IMR-90 (cell line): Measurements from ENCODE around the gene RASGRP4. TPM values are rescaled to one million over a fixed set of nuclear protein-coding genes. Genes with fewer than 3 reads are reported as not detected.

Source experiments
- ATAC-seq: fragments of 200-7000 bp; cut with Tn5 transposase; 2 replicates; pipeline ENCODE4 v1.9.1; 2020; ENCODE audit warnings: low read depth, mild to moderate bottlenecking, moderate library complexity
- BruUV-seq: library from RNA; stranded (reverse); fragments of 400-500 nt; replicated peaks from 2 replicates; lab custom pipeline; 2021; lab: Mats Ljungman, UMichigan
- CTCF ChIA-PET: fragments of 300-600 bp; formaldehyde crosslinking; extraction: SDS; loops from one replicate; lab custom pipeline; 2021; ENCODE audit warnings: antibody characterized with exemption; lab: Yijun Ruan, JAX
- POLR2A ChIA-PET: fragments of 300-600 bp; sonication (Branson Sonifier 250); formaldehyde crosslinking; loops from one replicate; lab custom pipeline; 2022; ENCODE audit warnings: antibody characterized with exemption; ENCODE audit not compliant: unreplicated experiment; lab: Charles Lee
- DNase-seq: peaks from one replicate; pipeline ENCODE4 v3.0.0; 2013
- H2AFZ ChIP-seq: replicated peaks from 2 replicates; pipeline ENCODE3; 2013; ENCODE audit warnings: low read length, mild to moderate bottlenecking; ENCODE audit not compliant: poor library complexity
- H2AK5ac ChIP-seq: 2 replicates; pipeline ENCODE4 v1.6.1; 2013; ENCODE audit warnings: low read depth, low read length, inconsistent platforms
- H2AK9ac ChIP-seq: replicated peaks from 2 replicates; pipeline ENCODE3; 2013; ENCODE audit warnings: mild to moderate bottlenecking, low read depth, low read length, moderate library complexity; ENCODE audit not compliant: poor library complexity
- H2BK120ac ChIP-seq: 2 replicates; pipeline ENCODE4 v1.6.1; 2013; ENCODE audit warnings: low read depth, low read length, inconsistent platforms
- H2BK15ac ChIP-seq: 3 replicates; pipeline ENCODE4 v1.6.1; 2013; ENCODE audit warnings: low read depth, low read length, inconsistent platforms
- H2BK20ac ChIP-seq: 2 replicates; pipeline ENCODE4 v1.6.1; 2013; ENCODE audit warnings: low read depth, mild to moderate bottlenecking, inconsistent platforms, low read length, moderate library complexity
- H2BK5ac ChIP-seq: 2 replicates; pipeline ENCODE4 v1.6.1; 2013; ENCODE audit warnings: mild to moderate bottlenecking, low read depth, low read length, inconsistent platforms; ENCODE audit not compliant: poor library complexity, severe bottlenecking
- H3K14ac ChIP-seq: replicated peaks from 2 replicates; pipeline ENCODE4 v1.6.1; 2013; ENCODE audit warnings: low read depth, low read length, inconsistent platforms
- H3K18ac ChIP-seq: 2 replicates; pipeline ENCODE4 v1.6.1; 2013; ENCODE audit warnings: low read depth, low read length, control low read depth
- H3K23ac ChIP-seq: 2 replicates; pipeline ENCODE4 v1.6.1; 2013; ENCODE audit warnings: low read depth, low read length, inconsistent platforms
- H3K27ac ChIP-seq: 2 replicates; pipeline ENCODE4 v1.5.1; 2013; ENCODE audit warnings: mild to moderate bottlenecking, control low read depth, low read length; ENCODE audit not compliant: insufficient read depth
- H3K27me3 ChIP-seq: 2 replicates; pipeline ENCODE4 v1.6.1; 2013; ENCODE audit warnings: low read length; ENCODE audit not compliant: control insufficient read depth, insufficient read depth
- H3K36me3 ChIP-seq: 2 replicates; pipeline ENCODE4 v1.6.1; 2013; ENCODE audit warnings: low read length, mixed read lengths; ENCODE audit not compliant: control insufficient read depth, insufficient read depth
- H3K4ac ChIP-seq: 2 replicates; pipeline ENCODE4 v1.6.1; 2013; ENCODE audit warnings: low read depth, low read length, inconsistent platforms
- H3K4me1 ChIP-seq: 2 replicates; pipeline ENCODE4 v1.6.1; 2013; ENCODE audit warnings: low read length, mixed read lengths; ENCODE audit not compliant: control insufficient read depth, insufficient read depth
- H3K4me2 ChIP-seq: 2 replicates; pipeline ENCODE4 v1.6.1; 2013; ENCODE audit warnings: low read depth, mild to moderate bottlenecking, control low read depth, low read length, moderate library complexity
- H3K4me3 ChIP-seq: 2 replicates; pipeline ENCODE4 v1.5.1; 2013; ENCODE audit warnings: low read depth, mild to moderate bottlenecking, control low read depth, low read length, moderate library complexity; ENCODE audit not compliant: insufficient read depth
- H3K56ac ChIP-seq: 2 replicates; pipeline ENCODE4 v1.6.1; 2013; ENCODE audit warnings: low read length, inconsistent platforms; ENCODE audit not compliant: insufficient read depth; ENCODE audit errors: extremely low read depth
- H3K79me1 ChIP-seq, 2 experiments: 2 replicates each; pipeline ENCODE4 v1.6.1; 2013; ENCODE audit warnings: low read length in 2 of 2, inconsistent platforms in 1 of 2, low read depth in 1 of 2
- H3K9ac ChIP-seq: 2 replicates; pipeline ENCODE4 v1.6.1; 2013; ENCODE audit warnings: low read depth, low read length, control low read depth
- H3K9me1 ChIP-seq: 2 replicates; pipeline ENCODE4 v1.6.1; 2013; ENCODE audit warnings: low read length, inconsistent platforms; ENCODE audit not compliant: insufficient read depth
- H3K9me3 ChIP-seq: 2 replicates; pipeline ENCODE4 v1.6.1; 2013; ENCODE audit warnings: low read length; ENCODE audit not compliant: control insufficient read depth, insufficient read depth
- H4K20me1 ChIP-seq: 2 replicates; pipeline ENCODE4 v1.6.1; 2013; ENCODE audit warnings: low read length, inconsistent platforms; ENCODE audit not compliant: insufficient read depth
- H4K5ac ChIP-seq: 2 replicates; pipeline ENCODE4 v1.6.1; 2013; ENCODE audit warnings: mild to moderate bottlenecking, low read depth, low read length, control low read depth
- H4K8ac ChIP-seq, 2 experiments: 2 replicates each; pipeline ENCODE4 v1.6.1; 2013; ENCODE audit warnings: low read depth in 2 of 2, low read length in 2 of 2, control low read depth in 1 of 2, inconsistent platforms in 1 of 2
- H4K91ac ChIP-seq: 2 replicates; pipeline ENCODE4 v1.6.1; 2013; ENCODE audit warnings: low read depth, low read length, inconsistent platforms; ENCODE audit not compliant: insufficient read depth
- MXI1 ChIP-seq: IDR thresholded peaks from 2 replicates; pipeline ENCODE4 v1.6.1; 2012; ENCODE audit warnings: low read depth, mild to moderate bottlenecking, low read length, moderate library complexity, borderline replicate concordance
- WGBS, 2 experiments: methylation state at CpG; one replicate each; pipeline versions ENCODE4 v1.1.5 to v1.1.7; 2013; ENCODE audit warnings: missing lambda C conversion rate in 2 of 2; ENCODE audit not compliant: insufficient read length in 1 of 2; ENCODE audit errors: extremely low coverage in 2 of 2; 5-methylcytosine and 5-hydroxymethylcytosine counted together
- dilution Hi-C: fragments of 300-500 bp; cut with HindIII; formaldehyde crosslinking; loops from one replicate; pipeline ENCODE4 v1.14.3; 2018; ENCODE audit warnings: low sequenced_read_pairs; ENCODE audit not compliant: unreplicated experiment
- in situ Hi-C: fragments of 300-500 bp; cut with MboI; formaldehyde crosslinking; loops from 3 replicates; pipeline ENCODE4 v1.14.3; 2019; ENCODE audit warnings: low sequenced_read_pairs, inconsistent platforms, mixed read lengths
- intact Hi-C: fragments of 100-400 bp; cut with micrococcal nuclease; formaldehyde crosslinking; loops from 2 replicates; pipeline ENCODE4 v1.10.0; 2022
- polyA plus RNA-seq, 3 experiments: library from polyadenylated mRNA; depleted of rRNA; stranded (reverse); fragments of >200 nt; gene quantifications; 2 replicates each; pipeline ENCODE4 v1.2.3, GENCODE V29; 2012; ENCODE audit warnings: low replicate concordance in 1 of 3
- total RNA-seq: library from RNA; depleted of rRNA; stranded (reverse); fragments of >200 nt; gene quantifications from 2 replicates; pipeline ENCODE4 v1.2.3, GENCODE V29; 2012
- TF ChIP-seq, protein P1 (sequence below): fragments of 150-350 bp; IDR thresholded peaks from 2 replicates; pipeline ENCODE4 v1.6.1; 2017; ENCODE audit warnings: mild to moderate bottlenecking, antibody characterized with exemption, low read length, low read depth
- TF ChIP-seq, protein P2 (sequence below): conservative IDR thresholded peaks from 2 replicates; pipeline ENCODE4 v1.5.1; 2012; ENCODE audit warnings: mild to moderate bottlenecking, low read depth, low read length, improper control_type of control experiment

RASGRP4 gene
- total and polyA plus RNA-seq, 2 of the 4 experiments (the other 2 are of a cell fraction): not detected

DNA sequence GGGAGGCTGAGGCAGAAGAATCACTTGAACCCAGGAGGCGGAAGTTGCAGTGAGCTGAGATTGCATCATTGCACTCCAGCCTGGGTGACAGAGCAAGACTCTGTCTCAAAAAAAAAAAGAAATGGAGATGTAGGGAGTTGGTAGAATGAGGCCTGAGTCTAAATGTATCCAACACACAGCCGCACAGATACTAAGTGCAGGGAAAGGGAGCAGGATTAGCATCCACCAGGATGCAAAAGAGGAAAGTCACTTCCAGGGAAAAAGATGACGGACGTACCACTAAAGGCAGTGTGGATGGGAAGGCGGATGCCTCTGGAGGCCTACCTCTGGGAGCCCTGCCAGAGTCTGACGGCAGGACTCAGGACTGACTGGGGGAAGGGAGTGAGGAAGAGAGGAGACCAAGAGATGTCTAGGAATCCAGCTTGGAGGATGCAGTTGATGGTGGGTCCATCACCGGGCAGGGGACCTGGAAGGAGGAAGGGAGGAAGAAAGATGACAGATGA lies 16.3 kb downstream of the RASGRP4 start:
- Histone ChIP-seq H4K5ac (no peak overlapping the region), H3K79me1 (no peaks in the 10 kb centered on the region), H3K4me2 (no peak overlapping the region), H3K56ac (no peak overlapping the region), H2BK120ac (no peak overlapping the region), H3K27me3 (no peaks in the 10 kb centered on the region), H3K9me1 (no peaks in the 10 kb centered on the region), H2BK5ac (no peak overlapping the region), H2BK20ac (no peak overlapping the region), H2AK9ac (no peak overlapping the region), H3K9me3 (no peaks in the 10 kb centered on the region), H3K27ac (no peak overlapping the region), H2AK5ac (no peak overlapping the region), H4K91ac (no peak overlapping the region), H3K18ac (no peak overlapping the region), H4K8ac (no peak overlapping the region), H2BK15ac (no peak overlapping the region), H3K23ac (no peak overlapping the region), H2AFZ (peak overlapping the region; percentile 10), H3K9ac (no peak overlapping the region), H3K4me1 (no peaks in the 10 kb centered on the region), H3K4ac (no peak overlapping the region), H3K4me3 (no peak overlapping the region), H3K36me3 (peaks cover 11% of the 10 kb centered on the region; the same call in 1 of the 2 replicates), H3K14ac (no peak overlapping the region), H4K20me1 (no peaks in the 10 kb centered on the region)
- intact Hi-C loops: no loop called here
- DNase-seq (peak; percentile 54), ATAC-seq (peak; percentile 72)
- BruUV-seq: no TSS peak
- no peak for TF ChIP-seq MXI1
- TF ChIP-seq, protein P1, sequence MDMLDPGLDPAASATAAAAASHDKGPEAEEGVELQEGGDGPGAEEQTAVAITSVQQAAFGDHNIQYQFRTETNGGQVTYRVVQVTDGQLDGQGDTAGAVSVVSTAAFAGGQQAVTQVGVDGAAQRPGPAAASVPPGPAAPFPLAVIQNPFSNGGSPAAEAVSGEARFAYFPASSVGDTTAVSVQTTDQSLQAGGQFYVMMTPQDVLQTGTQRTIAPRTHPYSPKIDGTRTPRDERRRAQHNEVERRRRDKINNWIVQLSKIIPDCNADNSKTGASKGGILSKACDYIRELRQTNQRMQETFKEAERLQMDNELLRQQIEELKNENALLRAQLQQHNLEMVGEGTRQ: no peak
- TF ChIP-seq, protein P2, sequence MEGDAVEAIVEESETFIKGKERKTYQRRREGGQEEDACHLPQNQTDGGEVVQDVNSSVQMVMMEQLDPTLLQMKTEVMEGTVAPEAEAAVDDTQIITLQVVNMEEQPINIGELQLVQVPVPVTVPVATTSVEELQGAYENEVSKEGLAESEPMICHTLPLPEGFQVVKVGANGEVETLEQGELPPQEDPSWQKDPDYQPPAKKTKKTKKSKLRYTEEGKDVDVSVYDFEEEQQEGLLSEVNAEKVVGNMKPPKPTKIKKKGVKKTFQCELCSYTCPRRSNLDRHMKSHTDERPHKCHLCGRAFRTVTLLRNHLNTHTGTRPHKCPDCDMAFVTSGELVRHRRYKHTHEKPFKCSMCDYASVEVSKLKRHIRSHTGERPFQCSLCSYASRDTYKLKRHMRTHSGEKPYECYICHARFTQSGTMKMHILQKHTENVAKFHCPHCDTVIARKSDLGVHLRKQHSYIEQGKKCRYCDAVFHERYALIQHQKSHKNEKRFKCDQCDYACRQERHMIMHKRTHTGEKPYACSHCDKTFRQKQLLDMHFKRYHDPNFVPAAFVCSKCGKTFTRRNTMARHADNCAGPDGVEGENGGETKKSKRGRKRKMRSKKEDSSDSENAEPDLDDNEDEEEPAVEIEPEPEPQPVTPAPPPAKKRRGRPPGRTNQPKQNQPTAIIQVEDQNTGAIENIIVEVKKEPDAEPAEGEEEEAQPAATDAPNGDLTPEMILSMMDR: no peak
- 63% methylated on average over 5 of the region's 7 CpGs; no CpG with 5 or more reads in 1 of the 2 experiments for WGBS, 2 experiments
- POLR2A ChIA-PET: no interaction called here
- CTCF ChIA-PET: no interaction called here
- dilution Hi-C loops: no loop called here
- in situ Hi-C loops: loop anchor here (25.0 kb wide), 1 partner anchor 528 kb away; the partner anchor contains the start of genes MRPS12 and SARS2
